HepG2 (cell line): Measurements from ENCODE around the gene ZMYM3. TPM values are rescaled to one million over a fixed set of nuclear protein-coding genes. Genes with fewer than 3 reads are reported as not detected.

ENCODE experiments used
- ATF3 ChIP-seq: sonication (generic); formaldehyde crosslinking; IDR thresholded peaks from 2 replicates; pipeline ENCODE4 v1.4.0; 2020; ENCODE audit warnings: missing genetic modification reagents
- ELK4 ChIP-seq: sonication (generic); formaldehyde crosslinking; IDR thresholded peaks from 2 replicates; pipeline ENCODE4 v1.9.0; 2021; ENCODE audit warnings: missing genetic modification reagents, borderline replicate concordance
- EP300 ChIP-seq, 3 experiments: sonication (generic) in 1 of 3; formaldehyde crosslinking in 1 of 3; IDR thresholded peaks; 2 replicates each; pipeline versions ENCODE4 v1.5.1 to v1.6.1; 2011 to 2020; ENCODE audit warnings: low read depth in 2 of 3, low read length in 2 of 3, borderline replicate concordance in 1 of 3, improper control_type of control experiment in 1 of 3, mild to moderate bottlenecking in 1 of 3, missing genetic modification reagents in 1 of 3, moderate library complexity in 1 of 3
- FOXJ3 ChIP-seq: sonication (generic); formaldehyde crosslinking; IDR thresholded peaks from 2 replicates; pipeline ENCODE4 v1.4.0; 2020; ENCODE audit warnings: missing genetic modification reagents, mild to moderate bottlenecking, borderline replicate concordance
- HINFP ChIP-seq: sonication (generic); formaldehyde crosslinking; IDR thresholded peaks from 2 replicates; pipeline ENCODE4 v1.4.0; 2020; ENCODE audit warnings: low read depth, mild to moderate bottlenecking, missing genetic modification reagents
- HOMEZ ChIP-seq: IDR thresholded peaks from 2 replicates; pipeline ENCODE4 v1.6.1; 2016; ENCODE audit warnings: low read depth
- IKZF1 ChIP-seq: fragments of 450-650 bp; IDR thresholded peaks from 2 replicates; pipeline ENCODE4 v1.7.1; 2016
- IRX3 ChIP-seq: sonication (generic); formaldehyde crosslinking; IDR thresholded peaks from 2 replicates; pipeline ENCODE4 v1.8.1; 2023; ENCODE audit warnings: mild to moderate bottlenecking, low read depth, missing genetic modification reagents, borderline replicate concordance
- JDP2 ChIP-seq: sonication (generic); formaldehyde crosslinking; IDR thresholded peaks from 2 replicates; pipeline ENCODE4 v1.8.1; 2022; ENCODE audit warnings: missing genetic modification reagents, borderline replicate concordance
- JUND ChIP-seq: sonication (generic); formaldehyde crosslinking; IDR thresholded peaks from 2 replicates; pipeline ENCODE4 v1.8.0; 2022; ENCODE audit warnings: mild to moderate bottlenecking, missing genetic modification reagents
- MZF1 ChIP-seq: sonication (generic); formaldehyde crosslinking; IDR thresholded peaks from 2 replicates; pipeline ENCODE4 v1.8.1; 2023; ENCODE audit warnings: mild to moderate bottlenecking, missing genetic modification reagents, borderline replicate concordance
- PLRG1 ChIP-seq: fragments of 450-650 bp; conservative IDR thresholded peaks from 2 replicates; pipeline ENCODE4 v1.6.1; 2016
- REL ChIP-seq: sonication (generic); formaldehyde crosslinking; conservative IDR thresholded peaks from 2 replicates; pipeline ENCODE4 v1.8.0; 2022; ENCODE audit warnings: mild to moderate bottlenecking, missing genetic modification reagents, moderate library complexity
- RXRB ChIP-seq: IDR thresholded peaks from 2 replicates; pipeline ENCODE4 v1.6.1; 2016; ENCODE audit warnings: borderline replicate concordance, missing genetic modification reagents, missing compliant biosample characterization
- SMC3 ChIP-seq: IDR thresholded peaks from 2 replicates; pipeline ENCODE4 v1.6.1; 2011; ENCODE audit warnings: low read length, improper control_type of control experiment
- SSRP1 ChIP-seq: IDR thresholded peaks from 2 replicates; pipeline ENCODE4 v1.6.1; 2016; ENCODE audit warnings: control low read depth
- TBP ChIP-seq: sonication (generic); formaldehyde crosslinking; IDR thresholded peaks from 2 replicates; pipeline ENCODE4 v1.5.0; 2020; ENCODE audit warnings: missing genetic modification reagents
- ZBTB1 ChIP-seq: sonication (generic); formaldehyde crosslinking; IDR thresholded peaks from 2 replicates; pipeline ENCODE4 v1.4.0; 2020; ENCODE audit warnings: missing genetic modification reagents, borderline replicate concordance
- ZNF234 ChIP-seq: sonication (generic); formaldehyde crosslinking; conservative IDR thresholded peaks from 2 replicates; pipeline ENCODE4 v1.5.1; 2020; ENCODE audit warnings: mild to moderate bottlenecking, missing genetic modification reagents
- ZNF354B ChIP-seq: sonication (generic); formaldehyde crosslinking; IDR thresholded peaks from 2 replicates; pipeline ENCODE4 v1.8.0; 2022; ENCODE audit warnings: mild to moderate bottlenecking, missing genetic modification reagents
- ZNF430 ChIP-seq: sonication (generic); formaldehyde crosslinking; IDR thresholded peaks from 2 replicates; pipeline ENCODE4 v1.9.0; 2021; ENCODE audit warnings: mild to moderate bottlenecking, missing genetic modification reagents
- ZNF432 ChIP-seq: sonication (generic); formaldehyde crosslinking; IDR thresholded peaks from 2 replicates; pipeline ENCODE4 v1.5.0; 2020; ENCODE audit warnings: missing genetic modification reagents, mild to moderate bottlenecking, borderline replicate concordance
- ZNF576 ChIP-seq: sonication (generic); formaldehyde crosslinking; IDR thresholded peaks from 2 replicates; pipeline ENCODE4 v1.4.0; 2020; ENCODE audit warnings: mild to moderate bottlenecking, missing genetic modification reagents
- ZNF605 ChIP-seq: sonication (generic); formaldehyde crosslinking; IDR thresholded peaks from 2 replicates; pipeline ENCODE4 v1.8.0; 2022; ENCODE audit warnings: mild to moderate bottlenecking, missing genetic modification reagents
- ZNF777 ChIP-seq: sonication (generic); formaldehyde crosslinking; IDR thresholded peaks from 2 replicates; pipeline ENCODE4 v1.4.0; 2020; ENCODE audit warnings: missing genetic modification reagents
- ZNF83 ChIP-seq: sonication (generic); formaldehyde crosslinking; IDR thresholded peaks from 2 replicates; pipeline ENCODE4 v1.4.0; 2020; ENCODE audit warnings: missing genetic modification reagents, mild to moderate bottlenecking, borderline replicate concordance
- ZNF878 ChIP-seq: sonication (generic); formaldehyde crosslinking; IDR thresholded peaks from 2 replicates; pipeline ENCODE4 v1.8.1; 2023; ENCODE audit warnings: mild to moderate bottlenecking, missing genetic modification reagents, moderate library complexity
- ZSCAN21 ChIP-seq: sonication (generic); formaldehyde crosslinking; IDR thresholded peaks from 2 replicates; pipeline ENCODE4 v1.8.0; 2022; ENCODE audit warnings: mild to moderate bottlenecking, missing genetic modification reagents, moderate library complexity, borderline replicate concordance
- polyA plus RNA-seq, 8 experiments: library from polyadenylated mRNA; depleted of rRNA in 3 of 8; stranded (reverse) in 7 of 8; unstranded in 1 of 8; fragments of >200 nt; fragmentation: Illumina TruSeq in 4 of 8; extraction: Trizol in 4 of 8; gene quantifications; 2 replicates each; pipeline versions ENCODE4 v1.2.1 to v1.2.3, GENCODE V29; 2011 to 2016; ENCODE audit warnings: low read depth in 4 of 8, missing spikeins in 1 of 8, mixed read lengths in 1 of 8; ENCODE audit not compliant: insufficient read depth in 1 of 8
- total RNA-seq, 5 experiments: library from RNA; depleted of rRNA; stranded (reverse); fragments of >200 nt; fragmentation: Illumina TruSeq; extraction: Trizol; gene quantifications; 2 replicates each; pipeline ENCODE4 v1.2.3, GENCODE V29; 2016; ENCODE audit warnings: low read depth in 1 of 5

The ZMYM3 gene
- total and polyA plus RNA-seq, 2 of the 13 experiments (the other 11 are each of a cell fraction or from before 2014, with no cell fraction given): 26.4 to 35.4 TPM

- 0 out of 2 replicates have a peak, but pooled peaks have one; percentile 1 for TF ChIP-seq HOMEZ
- TF ChIP-seq SSRP1 (CRISPR knock-in tag): no peak
- TF ChIP-seq SMC3: no peak
- no peak for TF ChIP-seq ELK4
- TF ChIP-seq ZNF576: no peak
- TF ChIP-seq PLRG1: no peak
- peak; percentile 10; the same call in 1 of the 2 replicates for TF ChIP-seq FOXJ3
- TF ChIP-seq ZBTB1 (CRISPR knock-in tag): no peak
- TF ChIP-seq IKZF1: no peak
- no peak for TF ChIP-seq ZNF83 (CRISPR knock-in tag)
- TF ChIP-seq EP300 (IDR thresholded peaks at IDR 0.05; ENCODE audit: low read depth in 2 of 2, low read length in 2 of 2): no peak
- TF ChIP-seq EP300 (CRISPR knock-in tag; IDR thresholded peaks at IDR 0.05; ENCODE audit: borderline replicate concordance): no peak
- TF ChIP-seq ZNF605 (CRISPR knock-in tag): no peak
- no peak for TF ChIP-seq ZNF878
- no peak for TF ChIP-seq REL
- TF ChIP-seq ZNF432 (CRISPR knock-in tag): no peak
- no peak for TF ChIP-seq MZF1 (CRISPR knock-in tag)
- no peak for TF ChIP-seq ZNF354B (CRISPR knock-in tag)
- no peak for TF ChIP-seq ZNF777
- no peak for TF ChIP-seq ATF3 (CRISPR knock-in tag)
- TF ChIP-seq RXRB (CRISPR knock-in tag): no peak
- TF ChIP-seq ZNF234 (CRISPR knock-in tag): no peak
- TF ChIP-seq HINFP (CRISPR knock-in tag): no peak
- no peak for TF ChIP-seq IRX3 (CRISPR knock-in tag)
- TF ChIP-seq TBP: no peak
- TF ChIP-seq ZSCAN21 (CRISPR knock-in tag): no peak
- TF ChIP-seq JDP2 (CRISPR knock-in tag): no peak
- TF ChIP-seq ZNF430: no peak
- TF ChIP-seq JUND (CRISPR knock-in tag): no peak
These were observed 38.5 kb downstream of the ZMYM3 start (continued) for GRCh38 chrX:71215338-71215912.
